HEK293T (cell line): ENCODE measurements around the gene AANAT.
"Not testable (repeated sequence)": the region's sequence is repeated elsewhere in the genome, so short reads cannot be mapped to it uniquely, and the experiment has no call there.

Experiments
- CTCF ChIA-PET: fragments of 350-600 bp; formaldehyde crosslinking; extraction: SDS; loops from one replicate; lab custom pipeline; 2021; ENCODE audit warnings: antibody characterized with exemption, inconsistent platforms; lab: Yijun Ruan, JAX
- POLR2A ChIA-PET: fragments of 350-600 bp; formaldehyde crosslinking; extraction: SDS; loops from one replicate; lab custom pipeline; 2020; ENCODE audit warnings: antibody characterized with exemption, inconsistent platforms; lab: Yijun Ruan, JAX
- DNase-seq: peaks from one replicate; pipeline ENCODE4 v3.0.0; 2012; ENCODE audit warnings: mixed read lengths; ENCODE audit errors: extremely low spot score
- ARNT ChIP-seq: fragments of 450-650 bp; IDR thresholded peaks from 2 replicates; pipeline ENCODE4 v1.6.1; 2017; ENCODE audit warnings: mild to moderate bottlenecking
- BHLHE40 ChIP-seq: fragments of 450-650 bp; IDR thresholded peaks from 2 replicates; pipeline ENCODE4 v1.6.1; 2016; ENCODE audit warnings: mild to moderate bottlenecking, moderate library complexity, borderline replicate concordance
- CTBP1 ChIP-seq: fragments of 450-650 bp; IDR thresholded peaks from 2 replicates; pipeline ENCODE4 v1.6.1; 2016; ENCODE audit warnings: borderline replicate concordance
- ELF4 ChIP-seq: fragments of 450-650 bp; IDR thresholded peaks from 2 replicates; pipeline ENCODE4 v1.6.1; 2017; ENCODE audit warnings: antibody characterized with exemption
- FOXA1 ChIP-seq: fragments of 450-650 bp; IDR thresholded peaks from 2 replicates; pipeline ENCODE4 v1.6.1; 2016; ENCODE audit warnings: mild to moderate bottlenecking
- FOXK2 ChIP-seq: fragments of 450-650 bp; IDR thresholded peaks from 2 replicates; pipeline ENCODE4 v1.6.1; 2016; ENCODE audit warnings: mild to moderate bottlenecking
- FOXM1 ChIP-seq: fragments of 450-650 bp; IDR thresholded peaks from 2 replicates; pipeline ENCODE4 v1.6.1; 2017; ENCODE audit warnings: mild to moderate bottlenecking, borderline replicate concordance
- HDGF ChIP-seq: fragments of 450-650 bp; IDR thresholded peaks from 2 replicates; pipeline ENCODE4 v1.6.1; 2017; ENCODE audit warnings: antibody characterized with exemption, borderline replicate concordance
- L3MBTL2 ChIP-seq: fragments of 450-650 bp; conservative IDR thresholded peaks from 2 replicates; pipeline ENCODE4 v1.6.1; 2016; ENCODE audit warnings: mild to moderate bottlenecking
- LEF1 ChIP-seq: fragments of 450-650 bp; IDR thresholded peaks from 2 replicates; pipeline ENCODE4 v1.6.1; 2017; ENCODE audit warnings: mild to moderate bottlenecking, borderline replicate concordance
- NFRKB ChIP-seq: fragments of 450-650 bp; IDR thresholded peaks from 2 replicates; pipeline ENCODE4 v1.6.1; 2016; ENCODE audit warnings: mild to moderate bottlenecking, moderate library complexity
- SP1 ChIP-seq: fragments of 450-650 bp; IDR thresholded peaks from 2 replicates; pipeline ENCODE4 v1.6.1; 2017
- SUZ12 ChIP-seq: fragments of 450-650 bp; IDR thresholded peaks from 2 replicates; pipeline ENCODE4 v1.6.1; 2016; ENCODE audit warnings: mild to moderate bottlenecking
- TARDBP ChIP-seq: fragments of 450-650 bp; IDR thresholded peaks from 2 replicates; pipeline ENCODE4 v1.6.1; 2016
- ZNF384 ChIP-seq: fragments of 450-650 bp; IDR thresholded peaks from 2 replicates; pipeline ENCODE4 v1.6.1; 2016
- TF ChIP-seq, protein P1 (sequence below): fragments of 450-650 bp; IDR thresholded peaks from 2 replicates; pipeline ENCODE4 v1.6.1; 2016

AANAT gene

DNA sequence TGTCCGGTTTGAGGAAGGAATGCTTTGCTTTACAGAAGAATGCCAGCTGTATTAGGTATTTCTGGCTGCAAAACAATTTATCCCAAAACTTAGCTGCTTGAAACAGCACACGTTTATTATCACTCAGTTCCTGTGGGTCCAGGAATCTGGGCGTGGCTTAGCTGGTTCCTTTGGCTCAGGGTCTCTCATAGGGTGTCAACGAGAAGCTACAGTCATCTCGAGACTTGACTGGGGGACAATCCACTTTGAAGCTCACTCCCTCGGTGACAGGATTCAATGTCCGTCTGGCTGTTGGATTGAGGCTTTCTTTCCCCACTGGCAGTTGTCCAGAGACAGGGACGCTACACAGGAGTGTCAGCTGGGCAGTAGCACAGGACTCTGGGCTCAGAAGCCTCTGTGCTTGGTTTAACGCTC, 43.4 kb downstream of the AANAT start:
- TF ChIP-seq NFRKB (no peak), SUZ12 (no peak), SP1 (no peak), CTBP1 (no peak)
- no peak for DNase-seq
- POLR2A ChIA-PET, result interaction anchor here (1.1 kb wide), 1 partner anchor 46 kb away, joined by 4 read pairs; no protein-coding TSS in a partner anchor
- CTCF ChIA-PET, result interaction anchor here (0.6 to 2.6 kb wide), 3 partner anchors 12 to 739 kb away, joined by 4 to 15 read pairs (median 4); no protein-coding TSS in a partner anchor

DNA sequence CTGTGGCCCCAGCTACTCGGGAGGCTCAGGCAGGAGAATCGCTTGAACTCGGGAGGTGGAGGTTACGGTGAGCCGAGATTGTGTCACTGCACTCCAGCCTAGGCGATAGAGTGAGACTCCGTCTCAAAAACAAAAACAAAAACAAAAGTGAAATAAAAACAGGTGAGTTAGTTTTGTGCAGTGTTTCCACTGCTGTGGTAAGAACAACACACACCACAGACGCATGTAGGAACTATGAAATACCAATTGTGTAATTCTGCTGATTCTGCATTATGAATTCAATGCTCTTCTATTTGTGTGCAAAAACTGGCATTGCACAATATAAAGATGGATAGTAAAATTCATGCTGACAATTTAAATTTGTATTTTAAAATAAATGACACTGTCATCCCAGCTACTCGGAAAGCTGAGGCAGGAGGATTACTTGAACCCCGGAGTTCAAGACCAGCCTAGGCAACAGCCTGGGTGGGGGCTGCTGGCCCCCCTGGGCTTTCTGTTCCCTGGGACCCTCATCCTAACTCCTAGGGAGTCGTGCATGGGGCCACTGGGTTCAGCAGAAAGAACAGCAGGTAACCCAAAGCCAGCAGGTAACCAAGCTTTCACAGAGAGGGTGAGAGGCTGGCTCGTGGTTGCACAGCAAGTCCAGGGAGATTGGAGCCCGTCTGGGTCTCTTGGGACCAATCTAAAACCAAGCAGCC, 44.4 kb downstream of the AANAT start:
- DNase-seq, result no peak
- ChIA-PET POLR2A (interaction anchor here (1.0 kb wide), 1 partner anchor 10 kb away, joined by 3 read pairs; the partner anchor contains the start of gene RHBDF2), CTCF (interaction anchor here (0.6 to 2.6 kb wide), 4 partner anchors 11 to 738 kb away, joined by 3 to 15 read pairs (median 4); partner anchors contain the start of gene SPHK1)
- TF ChIP-seq L3MBTL2 (no peak), FOXA1 (no peak), HDGF (no peak), ZNF384 (no peak), FOXM1 (no peak), SP1 (no peak), LEF1 (no peak), ARNT (no peak), SUZ12 (no peak), NFRKB (no peak)
- TF ChIP-seq, protein P1, sequence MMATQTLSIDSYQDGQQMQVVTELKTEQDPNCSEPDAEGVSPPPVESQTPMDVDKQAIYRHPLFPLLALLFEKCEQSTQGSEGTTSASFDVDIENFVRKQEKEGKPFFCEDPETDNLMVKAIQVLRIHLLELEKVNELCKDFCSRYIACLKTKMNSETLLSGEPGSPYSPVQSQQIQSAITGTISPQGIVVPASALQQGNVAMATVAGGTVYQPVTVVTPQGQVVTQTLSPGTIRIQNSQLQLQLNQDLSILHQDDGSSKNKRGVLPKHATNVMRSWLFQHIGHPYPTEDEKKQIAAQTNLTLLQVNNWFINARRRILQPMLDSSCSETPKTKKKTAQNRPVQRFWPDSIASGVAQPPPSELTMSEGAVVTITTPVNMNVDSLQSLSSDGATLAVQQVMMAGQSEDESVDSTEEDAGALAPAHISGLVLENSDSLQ, result no peak

DNA sequence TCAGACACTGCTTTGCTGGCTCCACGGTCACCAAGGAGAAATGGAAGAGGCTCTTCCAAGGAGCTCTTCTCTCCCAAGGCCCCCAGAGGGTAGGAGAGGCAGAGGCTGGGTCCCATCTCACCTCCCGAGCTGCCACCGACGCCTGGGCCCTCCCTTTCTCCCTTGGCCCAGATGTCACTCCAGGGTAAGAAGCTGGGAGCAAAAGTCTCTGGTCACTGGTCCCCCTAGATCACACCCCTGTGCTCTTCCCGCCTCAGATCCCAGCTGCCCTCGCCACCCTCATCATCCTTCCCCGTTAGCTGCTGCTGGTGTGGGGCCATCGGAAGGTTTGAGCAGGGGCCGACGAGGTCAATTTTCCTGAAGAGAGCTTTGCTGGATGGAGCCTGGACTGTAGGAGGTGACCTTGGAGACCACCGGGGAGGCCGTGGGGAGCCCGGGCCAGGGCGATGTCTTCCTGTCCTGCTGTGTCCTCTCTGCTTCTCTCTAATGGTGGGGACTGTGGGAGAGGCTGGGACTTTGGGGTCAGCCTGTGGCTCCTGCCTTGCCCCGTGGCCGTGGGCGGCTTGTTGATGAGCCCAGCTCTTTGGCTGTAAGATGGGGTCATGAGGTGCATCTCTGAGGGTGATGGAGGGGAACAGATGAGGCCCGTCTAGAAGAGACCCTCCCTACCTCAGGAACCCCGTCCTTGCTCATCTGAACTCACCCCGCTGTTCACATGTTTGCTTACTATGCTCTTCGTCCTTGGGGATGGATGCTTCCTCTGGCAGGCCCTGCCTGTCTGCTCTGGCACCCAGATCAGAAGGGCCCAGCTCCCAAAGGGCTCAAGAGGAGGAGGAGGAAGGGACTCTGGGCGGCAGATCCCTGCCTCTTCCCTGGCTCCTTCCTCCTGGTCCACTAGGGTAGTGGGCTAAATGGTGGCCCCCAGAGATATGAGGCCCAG, 45.2 kb downstream of the AANAT start:
- TF ChIP-seq HDGF (no peak), FOXM1 (no peak), ELF4 (no peak), FOXA1 (no peak), TARDBP (no peak), FOXK2 (no peak), SP1 (no peak), SUZ12 (no peak), L3MBTL2 (no peak), ZNF384 (no peak), ARNT (no peak), NFRKB (no peak), CTBP1 (no peak), LEF1 (no peak), BHLHE40 (no peak)
- TF ChIP-seq, protein P1, result no peak
- ChIA-PET CTCF (interaction anchor here (1.2 to 2.6 kb wide), 3 partner anchors 10 to 128 kb away, joined by 3 to 15 read pairs (median 3); partner anchors contain the start of gene SPHK1), POLR2A (interaction anchor here (1.0 to 1.3 kb wide), 2 partner anchors 11 to 28 kb away, joined by 3 to 4 read pairs; partner anchors contain the start of gene RHBDF2)
- no peak for DNase-seq

DNA sequence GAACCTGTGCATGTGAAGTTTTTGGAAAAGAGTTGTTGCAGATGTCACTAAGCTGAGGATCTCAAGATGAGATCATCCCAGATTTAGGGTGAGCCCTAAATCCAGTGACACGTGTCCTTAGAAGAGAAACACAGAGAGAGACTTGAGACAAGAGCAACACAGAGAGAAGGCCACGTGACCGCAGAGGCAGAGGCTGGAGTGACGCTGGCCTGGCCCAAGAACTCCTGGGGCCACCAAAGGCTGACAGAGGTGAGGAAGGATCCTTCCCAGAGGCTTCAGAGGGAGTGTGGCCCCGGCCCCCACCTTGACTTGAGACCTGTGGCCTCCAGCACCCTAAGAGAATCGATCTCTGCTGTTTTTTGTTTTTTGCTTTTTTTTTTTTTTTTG, 45.9 kb downstream of the AANAT start:
- POLR2A ChIA-PET, result interaction anchor here (1.3 kb wide), 1 partner anchor 27 kb away, joined by 4 read pairs; no protein-coding TSS in a partner anchor
- TF ChIP-seq FOXK2 (no peak), ZNF384 (no peak), NFRKB (no peak), ELF4 (no peak), L3MBTL2 (no peak), CTBP1 (no peak), ARNT (no peak), SUZ12 (no peak), FOXM1 (no peak), BHLHE40 (no peak), HDGF (no peak), TARDBP (no peak), LEF1 (no peak), SP1 (no peak)
- TF ChIP-seq, protein P1, result no peak
- CTCF ChIA-PET, result interaction anchor here (1.5 kb wide), 1 partner anchor 116 kb away, joined by 3 read pairs; no protein-coding TSS in a partner anchor
- DNase-seq, result no peak

DNA sequence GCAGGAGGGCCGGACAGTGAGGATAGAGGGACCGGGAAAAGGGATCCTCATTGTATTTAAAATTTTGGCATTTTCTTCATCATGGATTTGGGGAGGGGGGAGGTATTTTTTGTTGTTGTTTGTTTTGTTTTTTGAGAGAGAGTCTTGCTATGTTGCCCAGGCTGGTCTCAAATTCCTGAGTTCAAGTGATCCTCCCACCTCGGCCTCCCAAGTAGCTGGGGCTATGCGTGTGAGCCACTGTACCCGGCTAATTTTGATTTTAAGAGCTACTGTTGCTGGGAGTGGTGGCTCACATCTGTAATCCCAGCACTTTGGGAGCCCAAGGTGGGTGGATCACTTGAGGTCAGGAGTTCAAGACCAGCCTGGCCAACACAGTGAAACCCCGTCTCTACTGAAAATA, 47.0 kb downstream of the AANAT start:
- DNase-seq, CTCF ChIA-PET: not testable (repeated sequence)
- POLR2A ChIA-PET, result interaction anchor here (1.5 kb wide), 1 partner anchor 43 kb away, joined by 4 read pairs; no protein-coding TSS in a partner anchor
